LNCaP clone FGC (cell line): ENCODE results near the gene OVCH1.

Source experiments
- DNase-seq: peaks from one replicate; pipeline ENCODE4 v3.0.0-alpha.2; 2011; ENCODE audit warnings: low read depth
- H3K4me3 ChIP-seq: 2 replicates; pipeline ENCODE4 v1.5.1; 2011; ENCODE audit warnings: mild to moderate bottlenecking, low read depth, low read length, control low read depth
- CTCF ChIP-seq: IDR thresholded peaks from 2 replicates; pipeline ENCODE4 v1.5.1; 2012; ENCODE audit warnings: mild to moderate bottlenecking; ENCODE audit not compliant: control insufficient read depth, insufficient read depth; ENCODE audit errors: extremely low read depth

OVCH1 gene

GRCh38 chr12:29380536-29381523 is 116.7 kb downstream of the OVCH1 start, which contains the start of gene ERGIC2:
Gene ERGIC2, minus strand, starts transcription at chr12:29381172. Its CDS starts 9,539 bp downstream, at chr12:29371633.
- TF ChIP-seq CTCF: no peak
- peak within 1 kb of the TSS; percentile 84 for H3K4me3 ChIP-seq
- peak; percentile 100 for DNase-seq
